GM21717 (cell line): ENCODE results near the gene EFR3B.

Source experiments
- ATAC-seq: cut with Tn5 transposase; IDR thresholded peaks from one replicate; pipeline ENCODE4 v1.9.1; 2021; ENCODE audit warnings: mild to moderate bottlenecking, moderate library complexity; ENCODE audit not compliant: unreplicated experiment

Gene EFR3B

GRCh38 chr2:25068217-25068616 is 26.3 kb downstream of the EFR3B start:
- ATAC-seq: no peak

GRCh38 chr2:25071966-25072365 is 30.1 kb downstream of the EFR3B start:
- ATAC-seq: no peak

- ATAC-seq: no peak
These were observed 30.7 kb downstream of the EFR3B start for GRCh38 chr2:25072606-25073005.

GRCh38 chr2:25073025-25073424 is 31.1 kb downstream of the EFR3B start:
- no peak for ATAC-seq

GRCh38 chr2:25073914-25074313 is 32.0 kb downstream of the EFR3B start:
- no peak for ATAC-seq

GRCh38 chr2:25074826-25075225 is 33.0 kb downstream of the EFR3B start:
- no peak for ATAC-seq

- no peak for ATAC-seq
These were observed 34.9 kb downstream of the EFR3B start for GRCh38 chr2:25076749-25077148.

GRCh38 chr2:25077789-25078169 is 35.9 kb downstream of the EFR3B start:
- ATAC-seq: no peak

GRCh38 chr2:25078170-25079049 is 36.5 kb downstream of the EFR3B start:
- ATAC-seq: no peak

- ATAC-seq: no peak
These were observed 37.3 kb downstream of the EFR3B start for GRCh38 chr2:25079050-25079635.

- no peak for ATAC-seq
These were observed 39.4 kb downstream of the EFR3B start for GRCh38 chr2:25081237-25081790.

- ATAC-seq: no peak
These were observed 40.2 kb downstream of the EFR3B start for GRCh38 chr2:25082002-25082622.

- no peak for ATAC-seq
These were observed 44.1 kb downstream of the EFR3B start for GRCh38 chr2:25085761-25086560.

GRCh38 chr2:25088817-25089516 is 47.1 kb downstream of the EFR3B start:
- no peak for ATAC-seq

GRCh38 chr2:25089605-25090315 is 47.9 kb downstream of the EFR3B start:
- no peak for ATAC-seq

GRCh38 chr2:25090801-25091200 is 48.9 kb downstream of the EFR3B start:
- ATAC-seq: no peak

GRCh38 chr2:25091265-25091664 is 49.4 kb downstream of the EFR3B start:
- ATAC-seq: no peak

- no peak for ATAC-seq
These were observed 56.2 kb downstream of the EFR3B start for GRCh38 chr2:25098056-25098455.

GRCh38 chr2:25098670-25099486 is 57.0 kb downstream of the EFR3B start:
- no peak for ATAC-seq
